Frontal cortex (tissue), 4 donors: ENCODE measurements around the gene ARHGAP15. TPM values are rescaled to one million over a fixed set of nuclear protein-coding genes. Genes with fewer than 3 reads are reported as not detected.

Source experiments
- DNase-seq, 2 donors: peaks; one replicate each; pipeline ENCODE4 v3.0.0; 2012; ENCODE audit warnings: low spot score in 2 of 2
- FAIRE-seq: peaks from 2 replicates; lab custom pipeline; 2012; peaks lifted over from hg19 to GRCh38; lab: Jason Lieb, UNC
- total RNA-seq: library from RNA; depleted of rRNA; stranded (reverse); fragments of >200 nt; gene quantifications from one replicate; pipeline ENCODE4 v1.2.3, GENCODE V29; 2014
- donor health status: control.
- donor health status: control.
- donor health status: control.

The ARHGAP15 gene
- total RNA-seq, 1 donor from 2014 or later, result 19.2 TPM

GRCh38 chr2:143586119-143586518 is 456.9 kb downstream of the ARHGAP15 start:
- DNase-seq, result no peak
- peak; percentile 42 for FAIRE-seq

- FAIRE-seq, result no peak
Observed at GRCh38 chr2:143588746-143589145, 459.5 kb downstream of the ARHGAP15 start.

GRCh38 chr2:143594161-143594560 is 464.9 kb downstream of the ARHGAP15 start:
- FAIRE-seq (no peak), DNase-seq (no peak)

More at GRCh38 chr2:143588746-143589145, 459.5 kb downstream of the ARHGAP15 start:
- DNase-seq, result no peak

GRCh38 chr2:143594745-143595144 is 465.5 kb downstream of the ARHGAP15 start:
- FAIRE-seq, result no peak

GRCh38 chr2:143600116-143600515 is 470.9 kb downstream of the ARHGAP15 start:
- no peak for FAIRE-seq

More at GRCh38 chr2:143594745-143595144, 465.5 kb downstream of the ARHGAP15 start:
- no peak for DNase-seq

GRCh38 chr2:143601828-143602227 is 472.6 kb downstream of the ARHGAP15 start:
- FAIRE-seq, result no peak
- DNase-seq, result no peak

More at GRCh38 chr2:143600116-143600515, 470.9 kb downstream of the ARHGAP15 start:
- no peak for DNase-seq

- FAIRE-seq (no peak), DNase-seq (no peak)
Observed at GRCh38 chr2:143603035-143603655, 473.9 kb downstream of the ARHGAP15 start.

- FAIRE-seq, result no peak
- DNase-seq, result no peak
Observed at GRCh38 chr2:143603846-143604565, 474.8 kb downstream of the ARHGAP15 start.

GRCh38 chr2:143604566-143604959 is 475.3 kb downstream of the ARHGAP15 start:
- DNase-seq (no peak), FAIRE-seq (no peak)

GRCh38 chr2:143607231-143608062 is 478.2 kb downstream of the ARHGAP15 start:
- no peak for DNase-seq
- FAIRE-seq, result no peak

- FAIRE-seq (no peak), DNase-seq (no peak)
Observed at GRCh38 chr2:143608063-143608423, 478.8 kb downstream of the ARHGAP15 start.

- FAIRE-seq (no peak), DNase-seq (no peak)
Observed at GRCh38 chr2:143608758-143609157, 479.5 kb downstream of the ARHGAP15 start.

- no peak for DNase-seq
- no peak for FAIRE-seq
Observed at GRCh38 chr2:143611336-143611735, 482.1 kb downstream of the ARHGAP15 start.

- FAIRE-seq, result no peak
- no peak for DNase-seq
Observed at GRCh38 chr2:143615562-143615961, 486.3 kb downstream of the ARHGAP15 start.

GRCh38 chr2:143616452-143616851 is 487.2 kb downstream of the ARHGAP15 start:
- no peak for DNase-seq

GRCh38 chr2:143617803-143618415 is 488.7 kb downstream of the ARHGAP15 start:
- DNase-seq (no peak), FAIRE-seq (no peak)

More at GRCh38 chr2:143616452-143616851, 487.2 kb downstream of the ARHGAP15 start:
- no peak for FAIRE-seq

GRCh38 chr2:143622106-143622505 is 492.9 kb downstream of the ARHGAP15 start:
- FAIRE-seq (no peak), DNase-seq (no peak)

GRCh38 chr2:143623231-143623908 is 494.2 kb downstream of the ARHGAP15 start:
- FAIRE-seq (no peak), DNase-seq (no peak)

GRCh38 chr2:143623909-143624260 is 494.7 kb downstream of the ARHGAP15 start:
- no peak for FAIRE-seq
- DNase-seq, result no peak

- DNase-seq, result no peak
- FAIRE-seq, result no peak
Observed at GRCh38 chr2:143629340-143629739, 500.1 kb downstream of the ARHGAP15 start.
